ENCODE data around the gene SYNGR2.
"Not testable (repeated sequence)": the region's sequence is repeated elsewhere in the genome, so short reads cannot be mapped to it uniquely, and the experiment has no call there.

SYNGR2 gene

DNA sequence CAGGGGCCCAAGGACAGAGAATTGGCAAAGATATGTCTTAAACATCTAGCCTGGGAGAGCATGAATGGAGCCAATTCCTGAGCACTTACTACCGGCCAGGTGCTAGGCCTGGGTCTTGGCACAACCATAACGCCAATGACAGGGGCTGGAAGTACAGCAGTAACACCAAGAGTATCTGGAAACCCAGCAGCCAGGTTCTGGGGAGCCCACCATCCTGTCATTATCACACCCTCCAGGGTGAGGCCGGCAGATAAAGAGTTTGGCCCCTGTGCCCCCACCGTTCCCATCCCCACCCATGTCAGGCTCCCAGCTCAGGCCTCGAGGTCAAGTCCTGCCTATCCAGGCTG lies 38.3 kb upstream of the SYNGR2 start:
- DNase-seq (ENCODE audit: low read depth, low spot score), result no peak

- no peak for DNase-seq (ENCODE audit: low read depth, low spot score)
Measured at GRCh38 chr17:78130437-78131101, 37.8 kb upstream of the SYNGR2 start, which contains the start of gene TMC8. TSS of gene TMC8 (plus strand) at chr17:78130771. CDS start at chr17:78131589, 818 bp downstream.

DNA sequence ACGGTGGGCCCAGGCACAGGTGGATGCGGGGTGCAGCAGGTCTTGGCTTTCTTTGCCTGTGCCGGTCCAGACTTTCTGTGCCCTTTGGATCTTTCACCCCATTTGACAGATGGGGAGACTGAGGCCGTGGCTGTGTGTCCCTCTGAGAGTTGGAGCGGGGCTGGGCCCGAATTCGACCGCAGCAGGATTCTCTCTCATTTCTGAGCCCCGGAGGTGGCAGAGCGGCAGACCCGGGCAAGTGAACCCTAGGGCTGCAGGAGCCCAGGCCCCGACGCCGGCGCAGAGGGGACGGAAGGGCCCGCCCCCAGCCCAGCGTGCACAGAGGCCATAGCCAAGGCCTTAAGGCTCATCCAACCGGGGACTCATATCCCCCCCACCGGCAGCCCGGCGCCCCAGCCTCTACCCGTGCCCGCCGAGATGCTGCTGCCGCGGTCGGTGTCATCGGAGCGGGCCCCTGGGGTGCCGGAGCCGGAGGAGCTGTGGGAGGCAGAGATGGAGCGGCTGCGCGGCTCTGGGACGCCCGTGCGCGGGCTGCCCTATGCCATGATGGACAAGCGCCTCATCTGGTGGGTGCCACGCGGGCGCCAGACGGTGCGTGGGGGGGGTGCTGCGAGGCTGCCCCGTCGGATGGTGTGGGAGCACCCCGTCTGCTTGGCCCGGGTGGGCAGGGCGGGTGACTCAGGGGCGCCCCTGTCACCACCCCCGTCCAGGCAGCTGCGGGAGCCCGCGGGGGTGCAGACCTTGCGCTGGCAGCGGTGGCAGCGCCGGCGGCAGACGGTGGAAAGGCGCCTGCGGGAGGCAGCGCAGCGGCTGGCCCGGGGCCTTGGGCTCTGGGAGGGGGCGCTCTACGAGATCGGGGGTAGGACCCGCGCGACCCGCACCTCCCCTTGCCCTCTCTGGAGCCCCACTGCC lies 37.0 kb upstream of the SYNGR2 start:
- no peak for DNase-seq (ENCODE audit: low read depth, low spot score)

GRCh38 chr17:78132084-78132676 lies 36.2 kb upstream of the SYNGR2 start:
- no peak for DNase-seq (ENCODE audit: low read depth, low spot score)

GRCh38 chr17:78132767-78133178 lies 35.6 kb upstream of the SYNGR2 start:
- DNase-seq (ENCODE audit: low read depth, low spot score), result no peak

- DNase-seq (ENCODE audit: low read depth, low spot score), result no peak
Measured at GRCh38 chr17:78133179-78133951, 35.0 kb upstream of the SYNGR2 start.

DNA sequence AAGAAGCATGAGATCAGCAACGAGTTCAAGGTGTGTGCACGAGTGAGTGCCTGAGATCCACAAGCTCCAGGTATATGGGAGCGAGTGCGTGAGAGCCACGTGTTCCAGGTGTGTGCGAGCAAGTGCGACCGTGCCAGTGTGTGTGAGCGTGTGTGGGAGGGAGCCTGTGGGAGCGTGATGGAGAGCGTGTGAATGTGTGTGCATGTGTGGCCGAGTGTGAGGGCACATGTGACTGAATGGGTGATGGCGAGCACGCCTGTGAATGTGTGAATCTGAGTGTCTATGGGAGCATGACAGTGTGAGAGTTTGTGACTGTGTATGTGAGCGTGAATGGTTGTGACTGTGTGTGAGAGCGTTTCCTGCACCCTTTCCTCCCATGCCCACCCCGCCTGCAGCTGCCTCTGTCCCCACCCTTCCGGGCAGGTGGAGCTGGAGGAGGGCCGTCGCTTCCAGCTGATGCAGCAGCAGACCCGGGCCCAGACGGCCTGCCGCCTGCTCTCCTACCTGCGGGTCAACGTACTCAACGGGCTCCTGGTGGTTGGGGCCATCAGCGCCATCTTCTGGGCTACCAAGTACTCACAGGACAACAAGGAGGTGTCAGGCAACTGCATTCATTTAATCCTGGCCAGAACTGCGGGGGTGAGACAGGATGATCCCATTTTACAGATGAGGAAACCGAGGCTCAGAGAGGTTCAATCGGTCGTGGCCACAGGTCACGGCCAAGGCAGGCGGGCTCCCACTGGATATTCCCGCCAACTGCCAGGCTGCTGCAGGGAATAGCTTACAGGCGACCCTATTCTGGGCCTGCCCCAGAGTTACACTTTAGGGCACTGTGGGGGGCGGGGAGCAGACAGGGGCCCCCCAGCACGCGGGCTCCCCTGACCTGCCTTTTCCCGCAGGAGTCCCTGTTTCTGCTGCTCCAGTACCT lies 34.1 kb upstream of the SYNGR2 start:
- no peak for DNase-seq (ENCODE audit: low read depth, low spot score)

GRCh38 chr17:78134899-78135385 lies 33.4 kb upstream of the SYNGR2 start:
- DNase-seq (ENCODE audit: low read depth, low spot score), result no peak

- DNase-seq (ENCODE audit: low read depth, low spot score), result no peak
Measured at GRCh38 chr17:78135858-78136500, 32.4 kb upstream of the SYNGR2 start.

DNA sequence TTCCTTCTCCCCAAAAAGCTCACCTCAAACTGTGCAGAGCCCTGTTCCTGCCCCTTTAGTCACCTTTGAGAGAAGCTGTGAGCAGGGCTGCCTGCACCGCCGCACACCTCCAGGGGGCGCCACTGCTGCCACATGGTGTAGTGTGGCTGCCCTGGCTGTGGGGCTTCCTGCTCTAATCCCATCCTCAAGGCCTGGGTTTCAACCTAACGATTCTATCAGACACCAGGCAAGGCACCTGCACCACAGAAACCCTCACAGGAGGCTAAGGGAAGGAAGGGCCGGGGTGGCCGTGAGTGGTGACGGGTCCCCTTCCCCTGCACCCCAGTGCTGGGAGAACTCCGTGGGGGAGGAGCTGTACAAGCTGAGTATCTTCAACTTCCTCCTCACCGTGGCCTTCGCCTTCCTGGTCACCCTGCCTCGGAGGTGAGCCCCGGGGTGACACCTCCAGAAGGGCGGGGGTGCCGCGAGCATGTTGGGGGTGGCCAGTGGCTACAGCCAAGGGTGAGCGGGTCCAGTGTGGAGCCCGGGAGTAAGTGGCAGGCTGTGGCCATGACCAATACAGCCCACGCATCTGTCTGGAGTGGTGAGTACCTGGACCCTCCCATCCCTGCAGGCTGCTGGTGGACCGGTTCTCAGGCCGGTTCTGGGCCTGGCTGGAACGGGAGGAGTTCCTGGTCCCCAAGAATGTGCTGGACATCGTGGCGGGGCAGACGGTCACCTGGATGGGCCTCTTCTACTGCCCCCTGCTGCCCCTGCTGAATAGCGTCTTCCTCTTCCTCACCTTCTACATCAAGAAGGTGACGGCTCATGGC lies 30.8 kb upstream of the SYNGR2 start:
- no peak for DNase-seq (ENCODE audit: low read depth, low spot score)

- no peak for DNase-seq (ENCODE audit: low read depth, low spot score)
Measured at GRCh38 chr17:78138204-78139060, 29.9 kb upstream of the SYNGR2 start.

DNA sequence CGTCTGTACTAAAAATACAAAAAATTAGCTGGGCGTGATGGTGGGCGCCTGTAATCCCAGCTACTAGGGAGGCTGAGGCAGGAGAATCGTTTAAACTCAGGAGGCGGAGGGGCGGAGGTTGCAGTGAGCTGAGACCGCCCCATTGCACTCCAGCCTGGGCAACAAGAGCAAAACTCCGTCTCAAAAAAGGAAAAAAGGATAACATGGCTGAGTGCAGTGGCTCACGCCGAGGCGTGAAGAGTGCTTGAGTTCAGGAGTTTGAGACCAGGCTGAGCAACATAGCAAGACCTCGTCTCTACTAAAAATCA lies 28.6 kb upstream of the SYNGR2 start:
- not testable (repeated sequence) for DNase-seq (ENCODE audit: low read depth, low spot score)

GRCh38 chr17:78140169-78141051 lies 28.0 kb upstream of the SYNGR2 start:
- DNase-seq (ENCODE audit: low read depth, low spot score), result peak; percentile 87

DNA sequence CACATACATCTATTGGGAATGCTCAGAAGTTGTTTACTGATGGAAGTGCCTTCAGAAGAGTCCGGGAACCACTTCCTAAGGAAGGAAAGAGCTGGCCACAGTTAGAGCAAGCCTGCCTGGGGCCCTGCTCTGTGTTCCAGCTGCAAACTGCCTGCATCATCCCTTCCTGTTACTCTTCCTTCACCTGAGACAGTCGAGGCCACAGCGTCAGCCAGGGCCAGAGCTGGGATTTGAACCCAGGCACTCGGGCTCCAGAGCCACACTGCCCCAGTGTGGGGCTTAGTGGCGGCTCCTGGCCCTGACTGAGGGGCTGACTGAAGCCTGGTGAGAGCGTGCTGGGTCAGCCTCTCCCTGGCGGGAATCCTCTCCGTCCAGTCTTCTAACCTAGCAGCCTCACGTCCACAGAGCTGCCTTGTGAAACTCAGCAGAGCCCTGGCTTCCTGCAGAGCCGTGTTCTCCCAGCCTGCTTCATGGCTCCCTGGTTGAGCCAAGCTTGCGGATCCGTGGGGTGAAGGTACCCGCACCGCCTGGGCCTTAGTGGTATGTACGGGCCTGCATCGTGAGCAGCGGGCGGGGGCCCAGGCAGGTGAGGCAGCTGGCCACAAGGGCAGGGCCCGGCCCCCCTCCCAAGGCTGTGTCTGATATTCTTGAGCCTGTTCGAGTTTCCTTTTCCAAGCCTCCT lies 26.8 kb upstream of the SYNGR2 start:
- no peak for DNase-seq (ENCODE audit: low read depth, low spot score)

DNA sequence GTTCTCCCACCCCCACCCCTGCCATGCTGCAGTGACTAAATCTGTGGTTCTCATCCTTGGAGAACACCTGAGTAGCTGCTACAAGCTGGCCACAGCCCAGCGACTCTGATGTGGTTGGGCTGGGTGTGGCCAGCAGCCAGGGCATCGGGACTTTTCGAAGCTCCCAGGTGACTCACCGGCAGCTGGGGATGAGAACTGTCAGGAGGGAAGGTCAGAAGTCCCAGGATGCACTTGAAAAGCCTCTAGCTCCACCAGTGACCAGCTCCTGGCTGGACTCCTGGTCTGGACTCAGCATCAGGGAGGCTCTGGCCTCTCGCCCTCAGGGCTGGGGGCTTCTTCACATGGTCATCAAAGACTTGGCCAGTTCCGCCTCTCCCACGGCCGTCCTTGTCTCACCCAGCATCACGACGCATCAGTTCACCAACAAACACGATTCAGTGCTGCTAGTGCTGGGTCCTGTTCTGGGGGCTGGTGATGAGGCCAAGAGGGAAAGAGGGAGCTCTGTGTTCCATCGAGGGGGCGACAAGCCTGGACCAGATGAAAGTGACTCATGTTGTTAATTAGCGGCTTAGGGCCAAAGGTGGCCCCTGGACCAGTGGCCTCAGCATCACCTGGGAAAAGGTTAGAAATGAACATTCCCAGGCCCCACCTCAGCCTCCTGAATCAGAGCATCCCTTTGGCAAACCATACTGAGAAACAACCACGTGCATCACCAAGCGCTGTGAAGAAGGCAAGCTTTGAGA lies 26.1 kb upstream of the SYNGR2 start:
- DNase-seq (ENCODE audit: low read depth, low spot score), result no peak
